Activated CD8-positive, alpha-beta memory T cell treated with anti-CD3 and anti-CD28 coated beads, Interleukin-2, amount 50 U/mL, for 1 hour (primary cell): ENCODE measurements around the gene BRD1.

Experiments used
- DNase-seq: peaks from one replicate; pipeline ENCODE4 v3.0.0-alpha.2; 2020; ENCODE audit errors: extremely low read depth

The BRD1 gene

DNA sequence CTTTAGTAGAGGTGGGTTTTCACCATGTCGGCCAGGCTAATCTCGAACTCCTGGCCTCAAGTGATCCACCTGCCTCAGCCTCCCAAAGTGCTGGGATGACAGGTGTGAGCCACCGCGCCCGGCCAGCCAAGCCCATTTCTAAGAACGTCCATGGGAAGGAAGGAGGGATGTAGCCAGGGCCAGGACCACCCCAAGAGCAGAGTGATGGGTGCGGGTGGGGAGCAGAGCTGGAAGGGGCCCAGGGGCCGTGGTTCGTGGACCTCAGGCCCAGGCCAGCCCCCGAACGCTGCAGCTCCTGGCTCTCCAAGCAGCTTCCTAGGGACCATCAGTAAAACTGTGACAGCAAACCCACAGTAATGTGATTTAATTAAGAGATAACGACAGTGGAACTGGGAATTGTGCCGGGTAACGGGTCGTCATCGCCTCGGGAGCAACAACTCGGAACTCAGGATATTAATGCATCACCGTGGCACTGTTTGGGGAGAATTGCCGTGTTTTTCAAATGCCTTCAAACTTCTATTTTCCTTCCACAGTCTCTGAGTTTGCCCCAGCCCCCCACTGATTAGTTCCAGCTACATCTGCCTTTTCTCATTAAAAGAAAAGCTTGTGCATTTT lies 74.3 kb downstream of the BRD1 start:
- DNase-seq = no peak

DNA sequence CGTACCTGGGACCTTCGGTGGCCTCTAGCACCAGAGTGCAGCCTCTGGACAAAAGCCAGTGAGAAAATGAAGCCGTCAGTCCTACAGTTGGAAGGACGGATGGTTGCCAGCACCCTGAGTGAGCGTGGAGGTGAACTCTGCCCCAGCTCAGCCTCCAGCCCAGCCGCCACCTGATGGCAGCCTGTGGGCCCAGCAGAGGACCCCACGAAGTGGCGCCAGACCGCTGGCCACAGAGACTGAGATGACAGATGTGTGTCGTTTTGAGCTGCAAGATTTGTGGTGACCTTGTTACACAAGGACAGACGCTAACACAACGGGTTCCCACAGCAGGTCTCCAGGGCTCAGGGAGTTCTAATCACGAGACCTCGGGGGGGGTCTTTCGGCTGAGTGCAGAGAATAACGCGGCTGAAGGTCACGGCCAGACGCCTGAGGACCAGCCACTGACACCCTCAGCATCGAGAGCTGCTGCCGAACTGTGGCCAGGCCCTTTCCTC lies 75.0 kb downstream of the BRD1 start:
- no peak for DNase-seq

DNA sequence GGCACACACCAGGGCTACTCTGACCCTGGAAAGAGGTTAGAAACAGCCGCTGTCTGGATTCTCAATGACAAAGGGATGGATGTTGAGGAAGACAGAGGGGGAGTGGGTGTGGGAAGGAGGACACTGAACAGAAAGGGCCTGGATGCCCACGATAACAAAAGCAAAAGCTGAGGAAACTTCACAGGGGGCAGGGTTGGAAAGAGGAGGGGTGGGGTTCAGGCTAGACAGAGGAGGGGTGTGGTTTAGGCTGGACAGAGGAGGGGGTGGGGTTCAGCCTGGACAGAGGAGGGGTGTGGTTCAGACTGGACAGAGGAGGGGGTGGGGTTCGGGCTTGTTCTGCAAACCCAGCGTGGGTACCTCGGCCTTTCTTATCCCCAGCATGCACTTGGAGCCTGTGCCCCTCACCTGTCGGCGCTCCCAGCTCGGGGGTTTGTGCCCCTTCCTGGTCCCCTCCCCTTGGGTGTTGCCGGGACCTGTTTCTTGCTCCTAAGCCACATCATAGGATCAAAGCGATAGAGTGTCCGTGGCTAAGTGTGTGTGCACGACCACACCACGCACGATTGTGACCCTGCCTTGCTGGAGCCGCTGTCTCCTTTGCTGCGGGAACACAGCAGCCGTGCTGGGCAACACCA lies 75.6 kb downstream of the BRD1 start:
- DNase-seq = no peak

DNA sequence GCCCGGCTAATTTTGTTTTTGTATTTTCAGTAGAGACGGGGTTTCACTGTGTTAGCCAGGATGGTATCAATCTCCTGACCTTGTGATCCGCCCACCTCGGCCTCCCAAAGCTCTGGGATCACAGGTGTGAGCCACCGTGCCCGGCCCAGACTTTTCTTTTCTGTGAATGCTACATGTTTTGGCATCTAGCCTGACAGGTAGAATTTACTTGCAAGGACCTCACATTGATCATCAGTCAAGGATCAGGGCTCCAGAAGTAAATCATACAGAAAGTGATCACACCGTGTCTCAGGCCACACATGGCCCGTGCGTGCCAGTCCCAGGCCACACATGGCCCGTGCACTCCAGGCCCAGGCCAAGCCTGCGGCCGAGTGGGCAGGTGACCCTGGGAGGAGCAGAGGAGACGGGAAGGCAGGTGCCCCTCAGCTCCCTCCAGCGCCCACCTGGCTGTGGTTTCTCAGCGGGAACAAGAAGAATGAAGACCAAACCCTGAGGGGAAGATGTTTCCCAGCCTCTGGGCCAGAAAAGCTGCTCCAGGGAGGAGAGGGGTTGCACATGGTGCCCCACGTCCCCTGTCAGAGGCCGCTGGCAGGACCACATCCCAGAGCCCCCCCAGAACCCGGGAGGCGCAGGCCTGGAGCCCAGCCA lies 76.2 kb downstream of the BRD1 start:
- DNase-seq = no peak

DNA sequence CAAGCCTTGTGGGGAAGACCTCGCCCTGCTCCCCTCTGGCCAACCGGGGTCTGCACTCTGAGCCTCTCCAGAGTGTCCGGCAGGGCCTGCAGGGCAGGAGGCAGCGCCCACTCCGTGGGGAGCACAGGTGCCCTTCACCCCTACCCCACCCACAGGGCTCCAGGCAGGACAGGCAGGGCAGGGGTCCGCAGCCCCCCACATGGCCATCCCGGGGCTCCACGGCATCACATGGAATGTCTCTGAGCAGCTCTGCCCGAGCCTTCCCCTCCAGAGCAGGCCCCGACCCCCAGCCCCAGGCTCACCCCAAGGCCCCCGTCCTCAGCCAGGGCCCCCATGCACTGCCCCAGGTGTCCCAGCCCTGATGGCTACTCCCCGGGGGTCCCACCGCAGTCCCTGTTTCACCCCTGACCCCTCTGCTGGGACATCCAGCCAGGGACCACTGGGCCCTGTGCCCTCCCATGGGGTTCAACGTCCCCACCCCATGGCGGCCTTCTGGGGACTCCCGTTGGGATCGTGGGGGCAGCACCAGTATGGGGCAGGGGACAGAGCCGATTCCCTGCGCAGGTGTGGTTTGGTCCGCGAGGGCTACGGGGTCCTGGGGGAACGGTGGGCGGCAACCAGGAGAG lies 77.7 kb downstream of the BRD1 start:
- DNase-seq = no peak

DNA sequence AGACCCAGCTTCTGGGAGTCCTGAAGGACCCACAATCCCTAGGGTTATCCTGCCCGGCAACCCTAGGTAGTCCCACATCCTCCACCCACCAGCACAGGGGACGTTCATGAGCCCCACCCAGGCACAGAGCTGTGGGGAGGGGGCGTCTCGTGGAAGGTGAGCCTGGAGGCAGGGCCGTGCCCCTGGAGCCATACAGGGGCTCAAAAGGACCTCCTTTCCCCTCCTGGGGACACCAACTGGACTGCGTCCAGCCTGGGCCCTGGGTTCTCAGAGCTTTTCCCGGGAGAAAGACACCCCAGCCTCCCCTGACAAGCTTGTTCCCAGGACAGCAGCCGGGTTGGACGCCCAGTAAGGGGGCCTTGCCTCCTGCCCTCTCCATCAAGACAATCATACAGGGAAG lies 78.4 kb downstream of the BRD1 start:
- no peak for DNase-seq

DNA sequence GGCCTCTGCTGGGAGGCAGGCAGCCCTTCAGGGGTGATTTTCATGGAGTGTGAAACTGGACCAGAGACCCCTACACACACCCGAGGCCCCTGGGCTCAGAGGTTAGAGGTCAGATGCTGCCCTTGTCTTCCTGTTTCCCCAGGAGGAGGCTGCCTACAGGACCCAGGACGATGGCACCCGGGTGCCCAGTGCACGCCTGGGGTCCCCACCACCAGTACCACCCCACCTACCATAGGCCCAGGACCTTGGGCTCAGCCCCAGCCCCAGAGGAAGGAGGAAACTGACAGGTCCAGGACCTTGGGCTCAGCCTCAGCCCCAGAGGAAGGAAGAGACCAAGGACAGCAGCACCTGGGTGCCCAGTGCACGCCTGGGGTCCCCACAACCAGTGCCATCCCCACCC lies 79.2 kb downstream of the BRD1 start:
- no peak for DNase-seq

DNA sequence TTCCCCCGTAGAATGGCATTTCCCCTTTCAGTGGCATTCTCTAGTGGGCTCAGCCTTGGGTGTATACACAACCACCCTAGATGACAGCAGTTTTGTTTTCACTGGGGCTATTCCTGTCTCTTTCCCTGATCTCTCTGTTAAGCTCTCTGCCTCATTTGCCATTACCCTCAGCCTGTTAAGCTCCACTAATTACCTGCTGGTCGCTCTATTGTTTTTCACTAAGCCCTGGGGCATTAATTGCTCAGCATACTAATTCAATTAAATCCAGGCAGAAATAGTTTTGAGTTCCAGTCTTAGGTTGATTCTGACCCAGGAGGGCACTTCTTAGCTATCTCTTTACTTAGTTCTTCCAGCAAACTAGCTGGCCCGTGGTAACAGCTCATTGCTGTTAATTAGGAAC lies 80.0 kb downstream of the BRD1 start:
- no peak for DNase-seq

DNA sequence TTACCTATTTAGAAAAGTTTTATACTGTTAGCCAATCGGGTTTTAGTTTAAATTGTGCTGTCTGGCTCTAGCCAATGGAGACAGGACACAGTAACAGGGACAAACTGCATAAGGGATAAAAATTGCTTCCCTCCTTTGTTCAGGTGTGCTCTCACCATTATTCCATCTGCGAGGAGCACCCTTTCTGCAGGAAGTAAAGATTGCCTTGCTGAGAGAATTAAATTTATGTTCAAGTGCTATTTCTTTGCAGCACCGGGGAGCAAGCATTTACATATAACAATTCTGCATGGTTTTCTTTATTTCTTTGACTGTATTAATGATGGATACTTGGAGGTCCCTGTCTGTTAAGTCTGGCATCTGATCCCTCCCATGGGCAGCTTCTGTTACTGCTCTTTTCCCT lies 80.5 kb downstream of the BRD1 start:
- DNase-seq = no peak

DNA sequence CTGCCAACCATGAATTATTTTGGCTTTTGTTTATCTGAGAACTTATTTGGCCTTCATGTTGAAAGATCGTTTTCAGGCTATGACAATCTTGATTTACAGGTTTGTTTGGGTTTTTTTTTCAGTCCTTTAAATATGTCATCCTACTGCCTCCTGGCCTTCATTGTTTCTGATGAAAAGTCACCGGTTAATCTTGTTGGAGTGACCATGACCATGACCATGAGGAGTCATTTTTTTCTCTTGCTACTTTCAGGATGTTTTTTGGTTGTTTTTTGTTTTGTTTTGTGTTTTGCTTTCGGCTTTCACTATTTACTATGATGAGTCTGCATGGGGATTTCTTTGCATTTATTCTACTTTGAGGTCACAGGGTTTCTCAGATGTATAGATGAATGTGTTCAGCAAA lies 81.6 kb downstream of the BRD1 start:
- DNase-seq = no peak

DNA sequence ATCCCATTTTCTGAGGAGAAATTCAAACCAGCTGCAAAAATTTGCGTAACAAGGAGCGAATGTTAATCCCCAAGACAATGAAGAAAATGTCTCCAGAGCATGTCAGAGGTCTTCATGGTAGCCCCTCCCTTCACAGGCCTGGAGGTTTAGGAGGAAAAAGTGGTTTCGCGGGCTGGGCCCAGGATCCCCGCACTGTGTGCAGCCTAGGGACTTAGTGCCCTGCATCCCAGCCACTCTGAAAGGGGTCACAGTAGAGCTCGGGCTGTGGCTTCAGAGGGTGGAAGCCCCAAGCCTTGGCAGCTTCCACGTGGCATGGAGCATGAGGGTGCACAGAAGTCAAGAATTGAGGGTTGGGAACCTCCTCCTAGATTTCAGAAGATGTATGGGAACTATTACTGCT lies 87.4 kb downstream of the BRD1 start:
- no peak for DNase-seq

DNA sequence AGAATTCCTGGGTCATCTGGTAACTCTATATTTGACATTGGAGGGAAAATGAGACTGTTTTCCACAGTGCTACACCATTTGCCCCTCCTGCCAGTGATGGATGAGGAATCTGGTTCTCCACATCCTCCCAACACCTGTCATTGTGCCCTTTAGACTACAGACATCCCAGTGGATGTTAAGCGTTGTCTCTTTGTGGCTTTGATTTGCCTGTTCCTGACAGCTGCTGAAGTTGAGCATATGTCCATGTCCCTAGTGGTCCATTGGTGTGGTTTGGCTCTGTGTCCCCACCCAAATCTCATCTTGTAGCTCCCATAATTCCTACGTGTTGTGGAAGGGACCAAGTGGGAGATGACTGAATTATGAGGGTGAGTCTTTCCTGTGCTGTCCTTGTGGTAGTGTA lies 88.5 kb downstream of the BRD1 start:
- DNase-seq = no peak

DNA sequence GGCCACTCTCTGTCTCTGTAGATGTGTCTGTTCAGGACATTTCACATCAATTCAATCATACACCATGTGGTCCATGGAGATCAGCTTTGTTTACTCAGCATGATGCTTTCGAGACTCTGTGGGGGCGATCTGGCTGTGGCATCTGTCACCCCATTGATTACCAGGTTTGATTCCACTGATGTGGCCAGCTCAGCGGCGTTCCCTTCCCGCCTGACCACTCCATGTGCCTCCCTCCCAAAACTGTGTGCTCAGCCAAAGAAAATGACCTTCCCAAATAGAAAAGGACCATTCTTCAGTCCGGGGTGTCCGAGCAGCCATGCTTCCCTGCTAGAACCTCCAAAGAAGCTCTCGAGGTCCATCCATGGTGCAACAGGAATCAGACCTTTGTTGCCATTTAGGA lies 89.1 kb downstream of the BRD1 start:
- no peak for DNase-seq

DNA sequence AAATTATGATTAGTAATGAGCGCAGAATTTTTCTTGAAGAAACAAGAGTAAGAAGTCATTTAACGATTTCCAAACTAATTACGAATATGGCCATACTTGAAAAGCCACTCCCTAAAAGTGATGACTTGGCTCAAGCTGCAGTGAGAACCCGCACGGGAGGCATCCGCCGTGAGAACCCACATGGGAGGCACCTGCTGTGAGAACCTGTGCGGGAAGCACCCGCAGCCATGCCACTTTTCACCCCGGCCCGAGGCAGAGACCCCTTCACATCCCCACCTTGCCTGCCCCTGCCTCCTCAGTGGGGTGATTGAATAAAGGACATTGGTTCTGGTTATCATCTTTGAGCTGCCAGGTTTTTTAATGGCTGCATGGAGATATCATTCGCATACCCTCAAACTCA lies 89.7 kb downstream of the BRD1 start:
- DNase-seq = no peak

DNA sequence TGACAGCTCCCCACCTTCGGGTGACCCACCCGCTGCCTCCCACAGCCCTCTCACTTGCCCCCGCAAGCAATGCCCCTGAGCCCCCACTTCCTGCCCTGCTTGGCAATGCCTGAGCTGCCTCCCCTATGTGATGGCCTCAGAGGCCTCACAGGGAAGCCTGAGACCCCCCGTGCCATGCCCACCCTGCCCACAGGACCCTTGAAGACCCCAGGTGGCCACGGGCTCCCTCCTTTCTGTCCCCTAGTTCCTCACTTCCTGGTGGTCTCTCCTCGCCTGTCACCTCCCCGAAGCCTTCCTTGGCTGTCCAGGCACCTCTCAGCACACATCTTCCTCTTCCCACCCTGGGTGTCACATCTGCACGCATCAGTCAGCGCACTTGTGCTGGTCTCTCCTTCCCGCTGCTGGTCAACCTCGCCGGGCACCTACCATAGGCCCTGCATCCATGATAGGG lies 90.5 kb downstream of the BRD1 start:
- DNase-seq = no peak

DNA sequence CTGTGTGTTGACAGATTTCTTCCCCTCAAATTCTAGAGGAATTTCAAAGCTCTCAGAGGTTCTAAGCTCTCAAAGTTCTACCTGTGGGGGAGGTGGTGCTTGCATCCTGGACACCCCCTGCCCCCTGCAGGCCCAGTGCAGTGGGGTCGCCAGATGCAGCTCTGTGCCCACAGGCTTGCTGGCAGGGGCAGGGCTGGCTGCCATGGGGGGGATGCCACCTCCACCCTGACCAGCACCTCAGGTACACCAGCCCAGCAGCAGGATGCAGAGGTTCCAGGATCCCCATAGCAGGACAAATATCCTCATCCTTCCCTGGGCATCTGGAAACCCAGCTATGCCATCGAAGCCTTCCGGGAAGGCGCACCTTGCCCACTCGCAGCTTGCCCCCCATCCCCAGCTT lies 91.1 kb downstream of the BRD1 start:
- DNase-seq = no peak

DNA sequence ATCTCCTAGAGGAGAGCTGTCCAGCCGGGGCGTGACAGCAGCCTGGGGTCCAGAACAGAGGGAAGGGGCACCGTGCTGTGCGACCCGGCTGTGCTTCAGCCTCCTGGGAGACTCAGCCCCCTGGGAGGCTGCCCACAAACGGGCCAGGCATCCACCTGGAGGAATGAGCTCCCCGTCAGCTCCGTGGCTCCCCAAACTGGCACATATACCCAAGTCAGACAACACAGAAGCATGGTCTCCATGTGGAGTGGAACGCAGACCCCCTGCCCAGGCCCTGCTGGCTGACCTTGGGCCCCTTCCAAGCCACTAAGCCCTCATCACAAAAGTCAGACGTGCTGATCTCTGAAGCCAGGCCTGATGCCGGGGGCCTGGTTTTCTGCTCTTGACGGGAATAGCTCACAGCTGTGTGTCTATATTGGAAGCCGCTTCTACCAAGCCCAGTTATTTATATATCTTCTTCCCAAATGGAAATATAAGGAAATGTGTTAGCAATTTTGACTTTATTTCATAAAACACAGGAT lies 91.7 kb downstream of the BRD1 start:
- no peak for DNase-seq

DNA sequence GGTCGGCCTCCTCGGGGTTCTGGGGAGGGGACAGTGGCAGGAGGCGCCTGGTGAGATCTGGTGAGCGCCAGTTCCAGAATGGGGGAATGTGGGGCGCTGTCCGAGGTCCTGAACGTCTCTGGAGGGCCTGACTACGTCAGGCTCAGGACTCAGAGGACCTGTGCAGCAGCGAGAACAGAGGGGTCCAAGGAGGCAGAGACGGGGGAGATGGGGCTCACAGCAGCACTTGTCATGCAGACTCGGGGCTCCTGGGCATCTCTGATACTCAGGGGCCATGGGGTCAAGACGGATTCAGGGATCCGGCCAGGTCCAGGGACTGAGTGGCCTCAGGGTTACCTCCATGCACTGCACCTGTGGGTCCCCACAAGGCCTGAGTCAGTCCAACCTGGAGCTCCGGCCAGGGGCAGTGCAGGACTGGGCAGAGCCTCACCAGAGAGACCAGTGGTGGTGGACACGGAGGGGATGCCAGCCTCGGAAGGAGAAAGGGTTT lies 92.2 kb downstream of the BRD1 start:
- DNase-seq = no peak

DNA sequence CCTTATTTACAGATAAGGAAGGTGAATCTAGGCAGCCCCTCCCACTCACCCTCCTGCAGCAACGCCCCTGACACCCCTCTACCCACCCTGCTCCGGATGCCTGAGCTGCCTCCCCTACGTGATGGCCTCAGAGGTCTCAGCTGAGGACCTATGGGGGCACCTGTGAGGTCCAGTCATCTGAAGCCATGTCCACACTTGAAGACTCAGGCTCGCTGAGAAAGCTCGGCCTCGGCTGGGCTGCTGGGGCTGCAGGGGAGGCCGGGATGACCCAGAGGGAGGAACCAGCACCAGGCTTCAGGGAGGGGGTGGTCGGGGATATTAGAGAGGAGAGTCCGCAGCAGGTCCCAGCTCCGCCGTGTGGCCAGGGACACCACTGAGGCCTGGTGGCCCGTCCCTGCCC lies 92.8 kb downstream of the BRD1 start:
- no peak for DNase-seq

DNA sequence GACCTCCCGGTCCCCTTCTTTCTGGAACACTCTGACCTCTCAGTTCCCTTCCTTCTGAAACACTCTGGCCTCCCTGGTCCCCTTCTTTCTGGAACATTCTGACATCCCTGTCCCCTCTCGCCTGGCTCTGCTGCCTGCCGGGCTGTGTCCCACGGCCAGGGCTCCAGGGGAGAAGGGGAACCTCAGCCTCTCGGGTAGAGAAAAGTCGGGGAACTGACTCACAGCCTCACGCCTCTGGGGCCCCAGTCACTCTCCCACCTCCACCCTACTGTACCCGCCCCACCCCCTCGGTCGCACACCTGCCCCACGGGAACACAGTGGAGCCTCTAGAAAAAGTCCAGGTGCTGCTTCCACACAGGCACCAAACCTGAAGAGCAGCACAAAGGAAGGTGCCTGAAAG lies 93.3 kb downstream of the BRD1 start:
- DNase-seq = no peak

DNA sequence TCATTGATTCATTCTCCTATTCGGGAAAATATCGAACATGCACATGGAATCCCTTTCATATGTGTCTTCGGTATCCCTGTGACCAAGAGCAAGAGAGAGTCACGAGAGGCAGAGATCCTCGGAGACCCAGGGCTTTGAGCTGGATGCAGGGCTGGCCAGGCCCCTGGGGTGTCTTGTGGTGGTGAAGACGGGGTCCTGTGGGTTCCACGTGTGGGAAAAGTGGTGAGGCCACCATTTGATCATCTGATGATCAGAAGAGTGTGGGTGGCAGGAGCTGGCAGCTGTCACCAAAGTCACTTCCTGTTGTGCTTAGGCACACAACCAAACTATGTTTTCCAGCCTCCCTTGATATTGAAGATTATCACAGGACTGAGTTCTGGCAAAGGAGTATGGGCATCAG lies 94.0 kb downstream of the BRD1 start:
- DNase-seq = no peak

DNA sequence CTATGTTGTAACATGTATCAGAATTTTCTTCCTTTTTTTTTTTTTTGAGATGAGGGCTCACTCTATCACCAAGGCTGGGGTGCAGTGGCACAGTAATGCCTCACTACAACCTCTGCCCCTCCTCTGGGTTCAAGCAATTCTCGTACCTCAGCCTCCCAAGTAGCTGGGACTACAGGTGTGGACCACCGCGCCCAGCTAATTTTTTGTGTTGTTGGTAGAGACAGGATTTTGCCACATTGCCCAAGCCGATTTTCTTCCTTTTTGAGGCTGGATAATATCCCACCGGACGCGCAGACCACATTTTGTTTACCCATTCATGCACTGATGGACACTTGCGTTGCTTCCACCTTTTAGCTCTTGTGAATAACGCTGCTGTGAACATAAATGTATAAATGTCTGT lies 97.0 kb downstream of the BRD1 start:
- DNase-seq = no peak
